ENCODE data around the gene EMILIN3. TPM values are rescaled to one million over a fixed set of nuclear protein-coding genes. Genes with fewer than 3 reads are reported as not detected.

EMILIN3 gene
- total and polyA plus RNA-seq, 2 of the 8 experiments (the other 6 are each of a cell fraction or from before 2014, with no cell fraction given) = 3.8 to 5.2 TPM

- H3K79me1 ChIP-seq (ENCODE audit: low read depth, low read length) = no peaks in the 10 kb centered on the region; the same call in 1 of the 2 replicates
- POLR2A ChIA-PET (ENCODE audit: partially characterized antibody) = no interaction called here
- H4K20me1 ChIP-seq (replicated peaks in 1 of 2; ENCODE audit: control insufficient read depth in 1 of 2, insufficient read depth in 2 of 2, low read length in 2 of 2) = peaks cover 1 to 3% of the 10 kb centered on the region in 2 experiments
- H2BK15ac ChIP-seq (ENCODE audit: low read length) = no peak overlapping the region
- H2BK120ac ChIP-seq (replicated peaks; ENCODE audit: low read depth, low read length) = no peak overlapping the region
- no peak for TF ChIP-seq EP300 (IDR thresholded peaks at IDR 0.05; ENCODE audit: borderline replicate concordance in 1 of 2, low read depth in 2 of 2, low read length in 2 of 2)
- TF ChIP-seq SIRT6 (IDR thresholded peaks at IDR 0.05; ENCODE audit: low read length) = no peak
- no peak for TF ChIP-seq SP4 (IDR thresholded peaks at IDR 0.05; ENCODE audit: low read length)
- TF ChIP-seq TEAD4 (IDR thresholded peaks at IDR 0.05; ENCODE audit: low read depth, low read length) = no peak
- no peak for TF ChIP-seq RXRA (IDR thresholded peaks at IDR 0.05; ENCODE audit: insufficient read depth, low read depth, low read length)
- TF ChIP-seq RBBP5 (IDR thresholded peaks at IDR 0.05; ENCODE audit: borderline replicate concordance, low read depth, low read length) = no peak
- H3K56ac ChIP-seq (replicated peaks; ENCODE audit: insufficient read length, low read depth, low read length) = no peak overlapping the region
- CTCF ChIA-PET (ENCODE audit: partially characterized antibody) = interaction anchor here (0.7 kb wide), 1 partner anchor 63 kb away, joined by 4 read pairs; the partner anchor contains the start of gene LPIN3
- no peaks in the 10 kb centered on the region for H3K79me2 ChIP-seq (ENCODE audit: control insufficient read depth in 1 of 2, insufficient read depth in 2 of 2, low read length in 2 of 2)
- H3K4me1 ChIP-seq (replicated peaks in 1 of 4; ENCODE audit: control insufficient read depth in 3 of 4, insufficient read depth in 4 of 4, low read length in 3 of 4) = no peaks in the 10 kb centered on the region
- no peak overlapping the region for H3K14ac ChIP-seq (ENCODE audit: insufficient read length)
- no peak overlapping the region for H3K9ac ChIP-seq (replicated peaks in 1 of 4; ENCODE audit: extremely low read depth in 1 of 4, low read depth in 3 of 4, low read length in 3 of 4)
- no peak overlapping the region for H2BK5ac ChIP-seq (ENCODE audit: low read depth, low read length)
- no peak overlapping the region for H3K4ac ChIP-seq (replicated peaks; ENCODE audit: insufficient read length, low read depth, low read length)
- no peak overlapping the region for H4K5ac ChIP-seq (ENCODE audit: insufficient read length, low read depth, low read length)
- peaks cover 15 to 53% (median 29%) of the 10 kb centered on the region in 4 experiments for H3K36me3 ChIP-seq (ENCODE audit: control insufficient read depth in 2 of 4, insufficient read depth in 4 of 4, low read length in 3 of 4)
- no peak overlapping the region for H2AK5ac ChIP-seq (ENCODE audit: low read depth, low read length)
- no peak for FAIRE-seq
- H3K9me3 ChIP-seq (ENCODE audit: insufficient read depth in 2 of 2, low read depth in 1 of 2, low read length in 1 of 2) = no peaks in the 10 kb centered on the region
- H3K4me3 ChIP-seq (ENCODE audit: extremely low read depth in 1 of 4, insufficient read depth in 2 of 4, low read depth in 3 of 4, low read length in 4 of 4) = no peak overlapping the region
- no peak overlapping the region for H4K8ac ChIP-seq (ENCODE audit: extremely low read depth, insufficient read depth, low read length)
- H3K27me3 ChIP-seq (replicated peaks in 1 of 4; ENCODE audit: control insufficient read depth in 3 of 4, extremely low read depth in 1 of 4, insufficient read depth in 3 of 4, low read length in 3 of 4) = no peaks in the 10 kb centered on the region
- H2AFZ ChIP-seq (ENCODE audit: low read length) = no peak overlapping the region
- 94% methylated on average over 12 of the region's 12 CpGs; no CpG with 5 or more reads in 1 of the 2 experiments for WGBS, 2 experiments (ENCODE audit: extremely low coverage in 1 of 2, insufficient coverage in 1 of 2, insufficient read length in 1 of 2, insufficient replicate concordance in 2 of 2, low coverage in 1 of 2, low lambda C conversion rate in 2 of 2, missing lambda C conversion rate in 1 of 2)
- H3K18ac ChIP-seq (ENCODE audit: extremely low read depth, low read length) = no peak overlapping the region
- no peak overlapping the region for H2BK20ac ChIP-seq (ENCODE audit: low read length)
- H2BK12ac ChIP-seq (ENCODE audit: low read depth, low read length) = no peak overlapping the region
- no peak for DNase-seq (ENCODE audit: low read depth in 1 of 2, low spot score in 2 of 2)
- H4K91ac ChIP-seq (replicated peaks; ENCODE audit: insufficient read length, low read length) = no peak overlapping the region
- no peak overlapping the region for H3K23ac ChIP-seq (ENCODE audit: insufficient read length)
- no peaks in the 10 kb centered on the region for H3K23me2 ChIP-seq (ENCODE audit: low read depth, low read length)
- no peak overlapping the region for H3K27ac ChIP-seq (ENCODE audit: low read depth, low read length)
- H3K4me2 ChIP-seq (ENCODE audit: insufficient read depth in 1 of 2, low read depth in 2 of 2, low read length in 2 of 2) = no peak overlapping the region
Measured at GRCh38 chr20:41403604-41404003, 37.0 kb upstream of the EMILIN3 start.

Measured in H1 (cell line).